Measurements from ENCODE around the gene TRPM1.

The TRPM1 gene

GRCh38 chr15:31017311-31017710, 84.2 kb downstream of the TRPM1 start:
- no peak for DNase-seq (ENCODE audit: low spot score)

GRCh38 chr15:31016446-31016915, 85.0 kb downstream of the TRPM1 start:
- DNase-seq (ENCODE audit: low spot score) = no peak

GRCh38 chr15:31014608-31014925, 87.0 kb downstream of the TRPM1 start:
- DNase-seq (ENCODE audit: low spot score) = no peak

- no peak for DNase-seq (ENCODE audit: low spot score)
These were observed 87.5 kb downstream of the TRPM1 start for GRCh38 chr15:31013863-31014607.

- DNase-seq (ENCODE audit: low spot score) = no peak
These were observed 89.1 kb downstream of the TRPM1 start for GRCh38 chr15:31012455-31012854.

GRCh38 chr15:31010036-31010435, 91.5 kb downstream of the TRPM1 start:
- DNase-seq (ENCODE audit: low spot score) = no peak

GRCh38 chr15:31005660-31006059, 95.9 kb downstream of the TRPM1 start:
- no peak for DNase-seq (ENCODE audit: low spot score)

GRCh38 chr15:31004220-31004733, 97.2 kb downstream of the TRPM1 start:
- DNase-seq (ENCODE audit: low spot score) = no peak

GRCh38 chr15:31001702-31002101, 99.8 kb downstream of the TRPM1 start:
- no peak for DNase-seq (ENCODE audit: low spot score)

- no peak for DNase-seq (ENCODE audit: low spot score)
These were observed 101.8 kb downstream of the TRPM1 start for GRCh38 chr15:30999729-31000128.

- DNase-seq (ENCODE audit: low spot score) = peak; percentile 8
These were observed 104.3 kb downstream of the TRPM1 start for GRCh38 chr15:30997270-30997669.

- peak; percentile 19 for DNase-seq (ENCODE audit: low spot score)
These were observed 109.2 kb downstream of the TRPM1 start for GRCh38 chr15:30992249-30992864.

- peak; percentile 80 for DNase-seq (ENCODE audit: low spot score)
These were observed 110.0 kb downstream of the TRPM1 start, which contains the start of gene MTMR10 for GRCh38 chr15:30991255-30992235. TSS of gene MTMR10 (minus strand) at chr15:30991628. CDS start at chr15:30991506, 122 bp downstream.

- peak; percentile 33 for DNase-seq (ENCODE audit: low spot score)
These were observed 110.9 kb downstream of the TRPM1 start for GRCh38 chr15:30990446-30991254.

GRCh38 chr15:30990036-30990435, 111.5 kb downstream of the TRPM1 start:
- DNase-seq (ENCODE audit: low spot score) = peak; percentile 57

GRCh38 chr15:30985081-30985531, 116.4 kb downstream of the TRPM1 start:
- no peak for DNase-seq (ENCODE audit: low spot score)

GRCh38 chr15:30984542-30984941, 117.0 kb downstream of the TRPM1 start:
- no peak for DNase-seq (ENCODE audit: low spot score)

- no peak for DNase-seq (ENCODE audit: low spot score)
These were observed 117.4 kb downstream of the TRPM1 start for GRCh38 chr15:30984118-30984517.

GRCh38 chr15:30979457-30979856, 122.1 kb downstream of the TRPM1 start:
- no peak for DNase-seq (ENCODE audit: low spot score)

GRCh38 chr15:30978328-30978727, 123.2 kb downstream of the TRPM1 start:
- no peak for DNase-seq (ENCODE audit: low spot score)

- DNase-seq (ENCODE audit: low spot score) = no peak
These were observed 127.4 kb downstream of the TRPM1 start for GRCh38 chr15:30974112-30974511.

Measured in RKO (cell line).